HG03196 (cell line): ENCODE data around the gene SND1.

Experiments
- ATAC-seq: cut with Tn5 transposase; IDR thresholded peaks from one replicate; pipeline ENCODE4 v1.9.1; 2021; ENCODE audit not compliant: unreplicated experiment

The SND1 gene

DNA sequence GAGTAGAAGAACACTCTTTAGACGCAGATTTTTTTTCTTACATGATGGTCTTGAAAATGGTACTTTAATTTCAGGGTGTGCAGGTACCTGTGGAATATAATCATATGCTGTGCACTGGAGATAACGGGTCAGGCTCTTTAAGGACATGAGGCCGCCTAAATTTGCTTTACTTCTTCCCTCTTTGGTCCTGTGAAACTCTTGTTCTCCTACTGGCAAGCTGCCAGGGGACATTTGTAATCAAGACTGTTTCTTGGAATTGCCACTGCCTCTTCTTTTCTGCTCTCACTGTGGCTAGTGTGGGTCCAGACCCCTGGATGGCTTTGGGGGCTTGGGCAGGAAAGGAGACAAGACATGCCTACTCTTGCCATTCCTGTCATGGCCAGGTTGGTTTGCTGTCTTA is 146.0 kb downstream of the SND1 start:
- ATAC-seq, result no peak

DNA sequence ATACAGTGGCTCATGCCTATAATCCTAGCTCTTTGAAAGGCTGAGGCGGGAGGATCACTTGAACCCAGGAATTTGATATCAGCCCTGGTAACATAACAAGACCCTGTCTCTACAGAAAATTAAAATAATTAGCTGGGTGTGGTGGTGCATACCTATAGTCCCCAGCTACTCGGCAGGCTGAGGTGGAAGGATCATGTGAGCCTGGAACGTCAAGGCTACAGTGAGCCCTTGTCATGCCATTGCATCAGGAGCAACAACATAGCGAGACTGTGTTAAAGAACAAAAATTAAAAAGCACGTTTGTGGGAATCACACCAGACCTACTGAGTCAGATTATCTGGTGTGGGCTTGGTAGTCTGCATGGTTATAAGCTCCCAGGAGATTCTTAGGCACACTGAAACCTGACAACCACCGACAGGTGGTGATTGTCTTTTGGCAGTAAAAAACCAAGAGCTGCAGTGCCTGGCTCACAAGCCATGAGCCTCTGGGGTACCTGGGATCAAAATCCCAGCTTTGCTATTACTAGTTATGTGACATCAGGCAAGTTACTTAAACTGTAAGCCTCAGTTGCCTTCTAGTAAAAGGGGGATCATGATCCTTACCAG is 146.9 kb downstream of the SND1 start:
- ATAC-seq, result no peak

DNA sequence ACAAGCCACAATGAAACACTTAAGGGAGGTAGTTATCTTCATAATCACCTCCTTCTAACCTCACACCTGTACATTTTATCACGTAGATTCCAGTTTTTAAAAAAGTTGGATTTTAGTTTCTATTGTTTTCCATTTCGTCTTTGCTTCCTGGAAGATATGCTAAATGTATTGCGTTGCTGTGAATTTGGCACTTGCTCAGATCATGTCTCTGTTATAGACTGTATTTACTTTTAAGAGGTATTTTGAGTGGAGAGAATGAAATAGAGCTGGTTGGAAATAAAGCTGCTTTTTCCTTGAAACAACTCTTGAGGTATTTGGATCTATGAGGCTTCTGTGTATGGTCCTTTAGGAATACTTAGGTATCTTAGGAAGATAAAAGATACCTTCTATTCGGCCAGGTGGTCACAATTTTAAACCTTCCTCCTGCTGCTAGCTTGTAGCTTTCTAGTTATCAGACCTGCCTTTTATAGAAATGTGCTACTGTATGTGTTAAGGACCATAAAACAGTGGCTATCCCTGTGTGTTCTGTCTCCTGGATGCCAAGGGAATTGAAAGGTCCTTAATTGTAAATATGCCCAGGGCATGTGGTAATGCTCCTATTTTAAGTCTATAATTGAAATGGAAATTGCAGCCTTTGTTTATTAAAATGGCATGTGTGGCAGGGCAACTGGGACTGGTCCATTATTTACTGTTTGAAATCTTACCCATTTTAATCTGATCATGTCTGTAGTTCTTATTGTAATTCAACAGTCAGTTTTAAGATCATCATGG is 147.7 kb downstream of the SND1 start:
- ATAC-seq, result no peak

DNA sequence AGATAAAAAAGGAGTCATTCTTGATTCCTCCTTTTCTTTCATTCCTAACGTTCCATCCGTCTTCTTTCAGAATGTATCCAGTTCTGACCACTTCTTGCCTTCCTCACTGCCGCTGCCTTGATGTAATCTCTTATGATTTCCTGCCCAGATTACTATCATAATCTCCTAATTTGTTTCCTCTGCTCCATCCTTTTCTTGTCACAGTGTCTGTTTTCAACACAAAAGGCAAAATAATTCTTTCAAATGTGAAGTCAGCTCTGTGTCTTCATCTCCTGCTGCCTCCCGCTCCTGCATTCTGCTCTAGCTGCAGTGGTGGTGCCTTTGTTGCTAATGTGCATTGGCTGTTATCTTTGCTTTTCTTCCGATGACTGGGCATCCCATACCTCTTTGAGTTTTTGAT is 150.9 kb downstream of the SND1 start:
- no peak for ATAC-seq

DNA sequence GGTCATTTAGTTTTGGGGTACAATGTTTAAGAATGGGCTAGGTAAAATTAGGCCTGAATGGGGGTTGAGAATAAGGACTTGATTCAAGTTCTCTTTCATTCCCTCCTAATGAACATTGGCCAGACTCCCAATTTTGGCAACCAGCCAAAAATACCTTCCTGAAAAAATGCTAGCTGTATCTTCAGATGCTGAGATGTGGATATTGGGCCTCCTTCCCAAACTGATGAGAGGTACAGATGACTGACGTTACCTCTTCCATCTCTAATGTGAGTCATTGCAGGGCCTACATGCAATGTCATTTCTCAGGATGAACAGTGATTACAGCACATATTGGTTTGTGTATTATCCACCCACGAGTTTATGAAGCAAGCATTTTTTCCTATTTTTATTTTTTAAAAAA is 151.6 kb downstream of the SND1 start:
- ATAC-seq, result no peak

DNA sequence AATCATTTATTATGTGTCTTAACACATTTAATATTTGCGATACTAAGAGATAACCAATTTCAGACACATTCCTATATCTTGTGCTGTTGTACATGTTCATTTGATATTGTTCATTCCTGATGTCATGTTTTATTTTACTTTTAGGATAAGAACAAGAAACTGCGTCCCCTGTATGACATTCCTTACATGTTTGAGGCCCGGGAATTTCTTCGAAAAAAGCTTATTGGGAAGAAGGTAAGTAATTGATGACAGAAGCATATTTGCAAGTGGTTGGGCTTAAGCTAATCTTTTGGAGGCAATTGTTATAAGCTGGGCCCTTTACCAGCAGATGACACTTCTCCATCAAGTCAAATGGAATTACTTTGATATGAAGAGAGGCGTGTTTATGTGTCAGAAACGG is 155.3 kb downstream of the SND1 start:
- ATAC-seq, result no peak

DNA sequence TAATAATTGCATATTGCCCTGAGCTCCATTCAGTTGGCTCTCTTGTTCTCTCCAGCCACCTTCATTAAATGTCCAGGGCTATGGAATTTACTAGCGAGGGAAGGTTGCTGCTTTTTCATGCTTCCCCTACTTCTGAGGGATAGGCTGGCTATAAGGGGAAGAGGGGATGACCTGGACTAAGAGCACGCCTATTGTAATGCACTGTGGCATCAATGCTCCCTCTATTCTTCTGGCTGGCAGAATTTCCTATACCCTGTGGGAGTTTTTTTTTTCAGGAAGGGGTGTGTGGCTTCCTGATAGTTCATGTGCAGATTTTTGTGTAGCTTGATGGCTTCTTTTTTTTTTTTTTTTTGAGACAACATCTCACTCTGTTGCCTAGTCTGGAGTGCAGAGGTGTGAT is 155.8 kb downstream of the SND1 start:
- no peak for ATAC-seq

DNA sequence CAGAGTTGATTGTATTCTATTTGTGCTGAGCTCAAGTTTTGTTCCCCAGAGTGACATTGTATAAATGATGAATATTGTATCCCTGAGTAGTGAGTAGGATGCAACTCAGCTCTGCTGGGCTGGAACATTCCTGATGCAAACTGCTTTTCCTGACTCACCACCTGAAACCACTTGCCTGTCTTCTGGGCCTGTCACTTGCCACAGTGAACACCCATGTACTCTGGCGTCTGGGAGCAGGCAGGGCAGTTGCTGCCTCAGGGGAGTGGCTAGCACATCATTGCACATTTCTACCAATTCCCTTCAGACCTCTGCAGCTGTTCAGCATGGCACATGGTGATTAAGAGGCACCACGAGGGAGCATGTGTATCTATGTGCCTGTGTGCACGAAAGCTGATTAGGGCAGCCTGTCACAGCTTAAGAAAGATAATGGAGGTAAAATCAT is 157.3 kb downstream of the SND1 start:
- peak; percentile 56 for ATAC-seq

DNA sequence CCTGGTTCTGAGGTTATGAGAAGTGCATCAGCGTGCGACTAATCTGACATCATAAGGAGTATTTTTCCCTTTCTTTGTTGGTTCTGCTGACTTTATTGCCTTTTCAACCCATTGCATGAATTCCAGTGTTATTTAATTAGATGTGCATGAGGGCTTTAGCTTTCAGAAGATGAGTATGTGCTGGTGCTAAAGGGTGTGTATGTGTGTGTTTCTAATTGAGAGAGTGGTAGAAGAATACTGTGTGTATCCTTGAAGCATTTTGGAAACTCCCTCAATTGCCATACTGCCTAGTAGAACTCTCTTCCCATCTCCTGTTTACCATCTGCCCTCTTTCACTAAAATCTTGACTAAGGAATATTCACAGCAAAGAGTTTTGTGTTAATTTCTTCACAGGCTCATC is 158.1 kb downstream of the SND1 start:
- no peak for ATAC-seq

DNA sequence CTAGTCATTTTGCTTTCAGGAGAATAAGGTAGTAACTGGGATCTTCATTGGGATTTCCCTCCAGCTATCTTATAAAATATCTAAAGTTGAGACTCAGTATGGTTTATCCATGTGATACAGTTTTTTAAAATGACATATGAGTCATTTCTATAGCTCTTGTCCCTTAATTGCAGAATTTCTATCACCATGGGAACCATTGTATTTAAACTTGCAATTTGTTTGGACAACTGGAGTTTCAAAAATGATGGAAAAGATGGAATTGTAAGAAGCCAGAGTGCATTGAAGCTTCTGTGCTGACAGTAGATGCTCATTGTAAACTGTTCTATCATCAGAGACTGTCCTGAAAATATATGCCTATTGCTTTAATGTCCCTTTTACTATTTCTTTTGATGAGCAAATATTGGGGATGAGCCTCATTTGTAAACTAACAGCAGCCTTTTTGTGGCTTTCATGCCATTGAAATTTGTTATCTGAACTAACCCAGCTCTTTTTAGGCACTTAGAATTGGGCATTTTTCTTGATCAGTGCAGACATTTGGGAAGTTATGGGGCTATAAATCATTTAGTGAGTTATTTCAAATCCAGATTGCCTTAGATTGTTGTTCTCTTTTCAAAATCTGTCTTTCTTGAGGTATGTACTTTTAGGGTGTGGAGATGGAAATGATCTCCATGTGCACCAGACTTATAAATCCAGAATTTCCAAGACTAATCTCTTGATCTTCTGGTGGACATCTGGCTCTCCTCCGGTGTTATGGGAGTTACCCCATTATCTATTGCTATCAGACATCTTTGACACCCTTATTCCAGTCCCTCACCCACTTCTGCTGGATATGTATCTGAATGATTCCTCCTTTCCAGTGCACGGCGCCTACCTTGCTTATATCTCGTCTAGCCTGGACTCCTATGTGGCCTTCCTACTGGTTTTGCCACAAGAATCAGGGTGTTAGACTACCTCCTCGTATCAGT is 159.0 kb downstream of the SND1 start:
- no peak for ATAC-seq

DNA sequence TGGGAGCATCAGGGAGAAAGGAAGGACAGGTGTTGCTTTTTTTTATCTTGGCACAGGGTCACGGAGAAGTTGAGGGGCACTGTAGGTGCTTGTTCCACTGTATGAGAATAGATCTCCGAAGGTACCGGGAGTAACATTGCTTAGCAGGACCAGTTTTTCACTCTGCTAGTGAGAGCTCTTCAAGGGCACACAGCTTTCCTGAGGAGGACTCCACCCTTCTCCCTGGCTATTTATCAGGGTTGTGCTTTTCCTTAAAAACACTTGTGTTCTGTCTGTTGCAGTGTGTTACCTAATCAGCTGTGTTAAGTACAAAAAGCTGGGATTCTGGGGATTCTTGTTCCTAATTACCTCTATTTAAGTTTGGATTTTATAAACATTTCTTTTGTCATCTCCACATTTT is 160.5 kb downstream of the SND1 start:
- ATAC-seq, result no peak

DNA sequence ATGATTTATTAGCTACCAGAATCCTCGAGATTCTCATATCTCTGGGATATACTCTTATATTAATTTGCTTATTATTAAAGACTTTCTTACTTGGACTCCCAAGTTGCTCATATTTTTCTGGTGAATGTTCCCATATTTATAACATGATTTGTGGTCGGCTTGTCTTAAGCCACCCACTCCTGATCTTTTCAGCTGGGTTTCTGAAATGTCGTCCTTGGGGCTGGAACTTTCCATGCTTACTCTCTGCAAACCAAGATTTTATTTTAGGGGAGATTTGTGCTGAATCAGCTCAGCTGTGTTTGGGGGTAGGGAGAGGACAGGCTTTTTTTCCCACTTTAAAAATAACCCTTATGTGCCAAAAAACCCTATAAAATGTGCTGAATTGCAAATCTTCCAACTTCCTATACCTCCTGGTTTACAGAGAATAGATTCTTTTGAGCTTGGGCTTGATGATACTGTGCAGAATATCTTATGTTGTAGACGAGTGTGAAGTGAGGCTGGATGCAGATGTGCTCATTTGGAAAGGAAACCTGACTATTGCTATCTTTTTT is 162.1 kb downstream of the SND1 start:
- no peak for ATAC-seq

DNA sequence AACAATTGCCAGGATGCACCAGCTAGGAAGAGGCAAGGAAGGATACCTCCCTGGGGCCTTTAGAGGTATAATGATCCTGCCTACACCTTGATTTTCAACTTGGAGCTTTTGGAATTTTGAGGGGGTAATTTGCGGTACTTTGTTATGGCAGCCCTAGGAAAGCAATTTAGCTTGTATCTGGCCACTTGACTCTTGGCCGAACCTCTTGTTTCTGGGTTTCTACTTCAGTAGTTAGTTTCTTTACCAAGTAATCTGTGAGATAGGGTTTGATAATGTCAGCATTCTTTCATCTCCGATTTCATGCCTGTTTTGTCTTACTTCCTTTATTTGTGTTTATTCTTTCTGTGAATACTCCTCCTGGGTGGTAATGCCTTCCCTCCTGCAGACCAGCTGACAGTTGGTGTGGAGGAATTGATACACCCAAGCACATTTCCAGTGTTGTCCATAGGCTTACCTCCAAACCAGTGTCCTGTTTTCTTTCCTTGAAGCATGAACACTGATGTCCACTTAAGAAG is 163.7 kb downstream of the SND1 start:
- no peak for ATAC-seq

DNA sequence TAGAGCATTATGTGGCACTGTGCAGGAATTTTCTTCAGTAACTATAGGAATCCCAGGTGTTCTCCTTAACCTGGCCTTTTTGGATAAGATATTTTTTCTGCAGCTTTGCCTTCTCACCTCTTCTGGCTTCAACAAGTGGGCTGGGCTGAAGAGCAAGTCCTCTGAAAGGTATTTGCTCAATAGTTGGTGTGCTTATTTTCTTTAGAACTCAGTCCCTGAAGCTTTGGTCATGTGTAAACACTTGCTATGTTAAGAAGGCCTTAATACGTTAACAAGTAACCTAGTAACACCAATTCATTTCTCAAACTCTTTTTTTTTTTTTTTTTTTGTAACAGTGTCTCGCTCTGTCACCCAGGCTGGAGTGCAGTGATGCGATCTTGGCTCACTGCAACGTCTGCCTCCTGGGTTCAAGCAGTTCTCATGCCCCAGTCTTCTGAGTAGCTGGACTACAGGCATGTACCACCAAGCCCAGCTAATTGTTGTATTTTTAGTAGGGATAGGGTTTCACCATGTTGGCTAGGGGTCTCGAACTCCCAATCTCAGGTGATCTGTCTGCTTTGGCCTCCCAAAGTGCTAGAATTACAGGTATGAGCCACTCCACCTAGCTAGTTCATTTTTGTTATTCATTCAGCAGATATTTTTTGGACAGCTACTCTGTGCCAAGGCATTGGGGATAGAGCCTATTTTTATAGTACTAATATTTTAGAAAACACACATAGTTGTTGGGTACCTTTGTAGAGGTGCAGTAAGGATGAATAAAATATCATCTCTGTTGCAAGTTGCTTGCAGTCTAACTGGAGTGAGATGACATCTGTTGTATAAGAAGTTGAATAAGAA is 164.6 kb downstream of the SND1 start:
- ATAC-seq, result no peak

DNA sequence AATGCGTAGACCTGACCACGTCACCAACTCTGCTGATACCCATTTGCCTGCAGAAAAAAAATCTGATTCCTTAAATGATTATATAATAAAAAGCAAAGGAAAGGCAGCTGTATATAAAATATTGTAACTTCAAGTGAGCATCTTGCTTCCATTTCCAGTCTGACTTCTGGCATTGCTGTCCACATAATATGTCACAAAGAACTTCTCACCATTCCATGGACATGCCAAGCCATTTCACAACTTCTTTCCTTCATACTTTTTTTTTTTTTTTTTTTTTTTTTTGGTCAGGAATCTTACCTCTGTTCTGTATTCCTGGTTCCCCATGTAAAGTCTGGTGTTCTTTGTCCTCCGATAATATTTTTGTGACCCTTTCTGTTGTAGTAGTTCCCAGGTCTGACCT is 165.5 kb downstream of the SND1 start:
- ATAC-seq, result no peak

DNA sequence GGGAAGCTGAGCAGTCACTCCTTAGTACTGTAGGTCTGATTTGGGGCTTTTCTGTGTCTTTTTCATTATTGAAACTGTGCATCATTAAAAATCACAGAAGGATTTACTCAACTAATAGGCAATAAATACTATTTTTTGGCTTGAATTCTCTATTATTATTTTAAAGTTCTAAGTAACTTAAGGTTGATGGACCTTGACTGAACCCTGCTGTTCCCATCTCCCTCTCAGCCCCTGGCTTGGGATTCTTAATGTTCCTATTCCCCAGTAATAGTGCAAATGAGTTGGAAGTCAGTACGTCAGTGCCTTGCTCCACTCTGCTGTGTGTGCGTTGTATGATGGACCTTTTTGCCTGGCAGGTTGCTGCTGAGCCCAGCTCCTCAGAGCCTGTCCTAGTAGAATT is 166.3 kb downstream of the SND1 start:
- no peak for ATAC-seq

DNA sequence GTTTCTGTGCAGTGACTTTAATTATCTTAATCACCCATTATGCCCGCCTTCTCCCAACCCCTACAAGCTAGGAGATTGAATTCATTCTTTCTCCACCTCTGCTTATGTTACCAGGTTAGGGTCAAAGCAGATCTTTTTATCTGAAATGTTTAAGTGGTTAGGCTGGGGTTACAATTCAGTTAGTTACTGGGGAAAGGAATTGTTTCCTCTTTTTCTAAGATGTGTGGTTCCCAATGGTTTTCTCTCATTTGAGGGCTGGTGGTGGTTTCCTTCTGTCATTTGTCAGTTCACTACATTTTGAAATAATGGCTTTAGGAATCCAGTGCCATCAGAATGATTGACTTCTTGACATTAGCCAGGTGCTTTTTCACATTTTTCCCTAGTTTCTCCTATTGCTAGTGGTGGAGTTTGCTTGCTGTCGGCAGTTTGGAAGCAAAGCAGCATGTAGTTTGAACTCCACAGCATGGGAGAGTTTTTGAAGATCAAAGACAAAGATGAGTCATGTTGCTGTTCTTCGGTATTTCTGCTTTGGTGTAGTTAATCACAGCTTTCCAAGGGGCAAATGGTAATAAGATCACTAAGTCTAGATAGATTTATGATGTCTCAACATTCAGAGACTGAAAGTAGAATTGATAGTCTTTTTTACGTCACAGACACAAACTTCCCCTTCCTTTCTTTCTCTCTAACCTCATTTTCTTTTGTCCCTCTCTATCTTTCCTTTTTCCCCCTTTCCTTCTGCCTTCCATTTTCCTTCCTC is 168.2 kb downstream of the SND1 start:
- peak; percentile 51 for ATAC-seq

DNA sequence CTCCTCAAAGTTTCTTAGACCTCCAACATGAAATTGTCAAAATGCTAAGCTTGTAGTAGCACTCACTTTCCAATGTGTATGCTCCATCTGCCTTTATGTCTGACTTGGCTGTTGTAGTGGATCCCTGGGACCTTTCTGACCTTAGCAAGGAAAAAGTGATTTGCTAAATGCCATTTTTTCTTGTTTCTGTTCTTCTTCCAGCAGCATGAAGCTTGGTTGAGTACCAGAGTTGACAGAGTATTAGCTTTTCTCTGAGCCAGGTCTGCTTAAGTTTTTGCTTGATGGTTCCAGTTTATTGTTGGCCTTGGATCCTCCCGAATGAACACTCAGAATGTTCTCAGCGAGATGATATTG is 168.7 kb downstream of the SND1 start:
- no peak for ATAC-seq

DNA sequence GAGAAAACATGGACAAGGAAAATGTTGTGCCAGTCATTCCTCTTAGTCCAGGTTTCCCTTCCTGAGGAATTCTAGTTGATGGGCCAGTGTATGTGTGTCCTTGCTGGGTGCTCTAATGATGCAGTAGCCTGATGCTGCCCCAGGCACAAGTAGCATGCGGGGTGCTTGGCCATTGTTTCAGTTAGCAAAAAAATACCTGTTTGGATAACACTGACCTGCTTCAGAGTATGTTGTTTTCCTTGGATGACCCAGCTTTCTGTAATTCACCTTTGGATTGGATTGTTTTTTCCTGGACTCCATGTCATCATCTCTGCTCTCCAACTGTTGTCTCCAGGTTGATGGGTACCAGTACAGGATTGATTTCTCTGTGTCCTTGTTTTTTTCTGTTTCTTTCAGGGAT is 169.2 kb downstream of the SND1 start:
- ATAC-seq, result no peak
